Measurements from ENCODE around the gene CAMK1D.

The CAMK1D gene

GRCh38 chr10:12350167-12350872 lies 973 bp downstream of the CAMK1D start:
- peaks cover 29% of the 10 kb centered on the region for H3K4me1 ChIP-seq (ENCODE audit: insufficient read depth, low read length)
- H3K79me2 ChIP-seq (ENCODE audit: insufficient read depth, low read length): no peaks in the 10 kb centered on the region
- peak overlapping the region; percentile 65 for H3K27ac ChIP-seq (ENCODE audit: low read length)
- DNase-seq: peak; percentile 57
- no peaks in the 10 kb centered on the region; the same call in 1 of the 2 replicates for H3K36me3 ChIP-seq (ENCODE audit: insufficient read depth, low read length)
- H4K20me1 ChIP-seq (ENCODE audit: insufficient read depth, low read length): peaks cover 32% of the 10 kb centered on the region
- H3K9me3 ChIP-seq (ENCODE audit: insufficient read depth, low read length, severe bottlenecking): no peaks in the 10 kb centered on the region
- H3K4me2 ChIP-seq (ENCODE audit: insufficient read depth, low read length): peak overlapping the region; percentile 100
- peaks cover 15% of the 10 kb centered on the region for H3K27me3 ChIP-seq (ENCODE audit: insufficient read depth, low read length, poor library complexity)
- H2AFZ ChIP-seq (ENCODE audit: low read depth, low read length): peak overlapping the region; percentile 93
- peak overlapping the region; percentile 56 to 88 for H3K4me3 ChIP-seq (ENCODE audit: low read depth in 1 of 2, low read length in 2 of 2)
- ATAC-seq (ENCODE audit: insufficient read depth, low read depth): peak; percentile 43
- TF ChIP-seq CTCF (IDR thresholded peaks at IDR 0.05; ENCODE audit: borderline replicate concordance, extremely low read depth, low read length, poor library complexity, severe bottlenecking) (peak; percentile 21), EZH2 (IDR thresholded peaks at IDR 0.05; ENCODE audit: borderline replicate concordance, low read depth, low read length, severe bottlenecking) (peak; percentile 15)
- peak overlapping the region; percentile 79 for H3K9ac ChIP-seq (ENCODE audit: low read depth, low read length)

- H3K27ac ChIP-seq (ENCODE audit: low read length): 0 out of 2 replicates have a peak overlapping the region, but pooled peaks have one; percentile 2
- H3K9me3 ChIP-seq (ENCODE audit: insufficient read depth, low read length, severe bottlenecking): no peaks in the 10 kb centered on the region
- no peak overlapping the region for H2AFZ ChIP-seq (ENCODE audit: low read depth, low read length)
- ATAC-seq (ENCODE audit: insufficient read depth, low read depth) (no peak), DNase-seq (no peak)
- H3K4me2 ChIP-seq (ENCODE audit: insufficient read depth, low read length): peak overlapping the region; percentile 100
- peak overlapping the region in 1 of 2 experiments; percentile 88; a peak in 2 of 4 replicates for H3K4me3 ChIP-seq (ENCODE audit: low read depth in 1 of 2, low read length in 2 of 2)
- H3K9ac ChIP-seq (ENCODE audit: low read depth, low read length): peak overlapping the region; percentile 79; the same call in 1 of the 2 replicates
- no peak for TF ChIP-seq EZH2 (IDR thresholded peaks at IDR 0.05; ENCODE audit: borderline replicate concordance, low read depth, low read length, severe bottlenecking)
- no peak for TF ChIP-seq CTCF (IDR thresholded peaks at IDR 0.05; ENCODE audit: borderline replicate concordance, extremely low read depth, low read length, poor library complexity, severe bottlenecking)
- peaks cover 35% of the 10 kb centered on the region for H4K20me1 ChIP-seq (ENCODE audit: insufficient read depth, low read length)
- H3K79me2 ChIP-seq (ENCODE audit: insufficient read depth, low read length): no peaks in the 10 kb centered on the region
- H3K4me1 ChIP-seq (ENCODE audit: insufficient read depth, low read length): peaks cover 29% of the 10 kb centered on the region
- H3K27me3 ChIP-seq (ENCODE audit: insufficient read depth, low read length, poor library complexity): peaks cover 15% of the 10 kb centered on the region
- no peaks in the 10 kb centered on the region; the same call in 1 of the 2 replicates for H3K36me3 ChIP-seq (ENCODE audit: insufficient read depth, low read length)
These were observed 1.6 kb downstream of the CAMK1D start for GRCh38 chr10:12350925-12351324.

- Histone ChIP-seq H3K4me2 (ENCODE audit: insufficient read depth, low read length) (peak overlapping the region; percentile 100; the same call in 1 of the 2 replicates), H3K4me3 (ENCODE audit: low read depth in 1 of 2, low read length in 2 of 2) (no peak overlapping the region), H2AFZ (ENCODE audit: low read depth, low read length) (no peak overlapping the region), H3K27ac (ENCODE audit: low read length) (no peak overlapping the region), H3K27me3 (ENCODE audit: insufficient read depth, low read length, poor library complexity) (peaks cover 15% of the 10 kb centered on the region), H3K9ac (ENCODE audit: low read depth, low read length) (no peak overlapping the region; the same call in 1 of the 2 replicates), H3K9me3 (ENCODE audit: insufficient read depth, low read length, severe bottlenecking) (no peaks in the 10 kb centered on the region), H3K36me3 (ENCODE audit: insufficient read depth, low read length) (no peaks in the 10 kb centered on the region; the same call in 1 of the 2 replicates), H4K20me1 (ENCODE audit: insufficient read depth, low read length) (peaks cover 38% of the 10 kb centered on the region), H3K79me2 (ENCODE audit: insufficient read depth, low read length) (no peaks in the 10 kb centered on the region), H3K4me1 (ENCODE audit: insufficient read depth, low read length) (peaks cover 29% of the 10 kb centered on the region)
- ATAC-seq (ENCODE audit: insufficient read depth, low read depth) (no peak), DNase-seq (peak; percentile 37)
- TF ChIP-seq CTCF (IDR thresholded peaks at IDR 0.05; ENCODE audit: borderline replicate concordance, extremely low read depth, low read length, poor library complexity, severe bottlenecking) (no peak), EZH2 (IDR thresholded peaks at IDR 0.05; ENCODE audit: borderline replicate concordance, low read depth, low read length, severe bottlenecking) (no peak)
These were observed 2.1 kb downstream of the CAMK1D start for GRCh38 chr10:12351447-12351846.

All from DND-41 (cell line).